Measurements from ENCODE around the gene TIGD2.
A peak's percentile ranks its signal among the peaks of the same experiment; 100 is the strongest.

Gene TIGD2

DNA sequence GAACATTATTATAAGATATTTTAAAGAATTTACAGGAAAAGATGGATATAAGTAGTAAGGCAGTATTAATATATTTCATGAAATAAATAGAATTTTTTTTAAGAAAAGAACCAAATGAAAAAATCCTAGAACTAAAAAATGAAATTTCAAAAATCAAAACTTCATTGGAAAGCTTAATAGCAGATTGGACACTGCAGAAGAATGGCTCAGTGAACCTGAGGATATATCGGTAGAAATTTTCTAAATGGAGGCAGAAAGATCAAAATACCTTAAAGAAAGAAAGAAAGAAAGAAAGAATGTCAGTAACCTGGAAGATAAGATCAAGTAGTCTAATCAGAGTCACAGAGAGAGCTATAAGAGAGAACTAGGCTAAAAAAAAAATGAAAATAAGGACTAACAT is 33.0 kb upstream of the TIGD2 start:
- Histone ChIP-seq H3K36me3 (replicated peaks; ENCODE audit: low read depth, low read length) (peaks cover 51% of the 10 kb centered on the region), H3K9me3 (ENCODE audit: insufficient read depth, low read length) (peaks cover 48% of the 10 kb centered on the region), H4K20me1 (ENCODE audit: insufficient read depth, low read length) (no peaks in the 10 kb centered on the region), H2AFZ (ENCODE audit: low read depth, low read length) (no peak overlapping the region), H3K79me2 (ENCODE audit: low read length) (no peaks in the 10 kb centered on the region), H3K4me3 (ENCODE audit: low read length) (no peak overlapping the region), H3K27me3 (ENCODE audit: low read depth, low read length) (no peaks in the 10 kb centered on the region), H3K27ac (ENCODE audit: low read length) (peak overlapping the region; percentile 81), H3K9ac (ENCODE audit: low read length) (no peak overlapping the region), H3K4me1 (ENCODE audit: low read length) (peaks cover 46% of the 10 kb centered on the region), H3K4me2 (ENCODE audit: low read length) (no peak overlapping the region)
- no peak for TF ChIP-seq EZH2phosphoT487 (IDR thresholded peaks at IDR 0.05; ENCODE audit: low read depth)
- TF ChIP-seq, protein P1, sequence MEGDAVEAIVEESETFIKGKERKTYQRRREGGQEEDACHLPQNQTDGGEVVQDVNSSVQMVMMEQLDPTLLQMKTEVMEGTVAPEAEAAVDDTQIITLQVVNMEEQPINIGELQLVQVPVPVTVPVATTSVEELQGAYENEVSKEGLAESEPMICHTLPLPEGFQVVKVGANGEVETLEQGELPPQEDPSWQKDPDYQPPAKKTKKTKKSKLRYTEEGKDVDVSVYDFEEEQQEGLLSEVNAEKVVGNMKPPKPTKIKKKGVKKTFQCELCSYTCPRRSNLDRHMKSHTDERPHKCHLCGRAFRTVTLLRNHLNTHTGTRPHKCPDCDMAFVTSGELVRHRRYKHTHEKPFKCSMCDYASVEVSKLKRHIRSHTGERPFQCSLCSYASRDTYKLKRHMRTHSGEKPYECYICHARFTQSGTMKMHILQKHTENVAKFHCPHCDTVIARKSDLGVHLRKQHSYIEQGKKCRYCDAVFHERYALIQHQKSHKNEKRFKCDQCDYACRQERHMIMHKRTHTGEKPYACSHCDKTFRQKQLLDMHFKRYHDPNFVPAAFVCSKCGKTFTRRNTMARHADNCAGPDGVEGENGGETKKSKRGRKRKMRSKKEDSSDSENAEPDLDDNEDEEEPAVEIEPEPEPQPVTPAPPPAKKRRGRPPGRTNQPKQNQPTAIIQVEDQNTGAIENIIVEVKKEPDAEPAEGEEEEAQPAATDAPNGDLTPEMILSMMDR (IDR thresholded peaks at IDR 0.05; ENCODE audit: low read depth, low read length): no peak

DNA sequence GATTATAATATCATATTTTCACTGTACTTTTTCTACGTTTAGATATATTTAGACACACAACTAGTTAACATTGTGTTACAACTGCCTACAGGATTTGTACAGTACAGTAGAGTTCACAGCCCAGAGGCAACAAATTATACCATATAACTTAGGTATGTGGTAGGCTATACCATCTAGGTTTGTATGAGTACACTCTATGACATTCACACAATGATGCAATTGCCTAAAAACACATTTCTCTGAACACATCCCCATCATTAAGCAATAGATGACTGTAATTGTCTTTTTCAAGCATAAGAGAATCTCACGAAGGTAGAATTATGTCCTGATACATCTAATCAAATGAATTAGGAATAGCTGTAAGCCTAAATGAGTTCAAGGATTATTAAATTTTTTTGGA is 12.3 kb upstream of the TIGD2 start:
- Histone ChIP-seq H3K27ac (ENCODE audit: low read length) (no peak overlapping the region), H3K9me3 (ENCODE audit: insufficient read depth, low read length) (peaks cover 3% of the 10 kb centered on the region), H2AFZ (ENCODE audit: low read depth, low read length) (no peak overlapping the region), H3K9ac (ENCODE audit: low read length) (no peak overlapping the region), H3K4me3 (ENCODE audit: low read length) (no peak overlapping the region), H4K20me1 (ENCODE audit: insufficient read depth, low read length) (no peaks in the 10 kb centered on the region), H3K27me3 (ENCODE audit: low read depth, low read length) (no peaks in the 10 kb centered on the region), H3K36me3 (replicated peaks; ENCODE audit: low read depth, low read length) (peaks cover 11% of the 10 kb centered on the region), H3K4me1 (ENCODE audit: low read length) (peaks cover 29% of the 10 kb centered on the region), H3K4me2 (ENCODE audit: low read length) (no peak overlapping the region), H3K79me2 (ENCODE audit: low read length) (no peaks in the 10 kb centered on the region)
- no peak for TF ChIP-seq EZH2phosphoT487 (IDR thresholded peaks at IDR 0.05; ENCODE audit: low read depth)
- TF ChIP-seq, protein P1 (IDR thresholded peaks at IDR 0.05; ENCODE audit: low read depth, low read length): no peak

DNA sequence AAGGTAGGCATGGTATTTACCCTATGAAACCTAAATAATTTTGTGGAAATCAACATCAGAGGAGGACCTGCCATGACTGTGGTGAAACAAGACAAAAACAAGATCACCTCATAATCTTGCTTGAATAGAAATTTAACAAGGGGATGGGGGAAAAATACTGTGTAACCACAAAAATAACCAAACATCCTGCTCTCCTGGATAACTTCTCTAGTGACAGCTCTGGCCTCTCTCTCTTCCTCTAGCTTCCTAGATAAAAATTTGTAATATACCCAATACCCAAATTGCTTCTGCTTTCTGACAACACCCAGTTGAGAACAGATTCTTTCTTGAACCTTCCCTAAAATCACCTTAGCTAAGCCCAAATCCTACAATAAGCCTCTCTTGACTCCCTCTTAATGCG is 11.9 kb upstream of the TIGD2 start:
- Histone ChIP-seq H3K4me1 (ENCODE audit: low read length) (peaks cover 29% of the 10 kb centered on the region), H3K27ac (ENCODE audit: low read length) (peak overlapping the region; percentile 96; the same call in 1 of the 2 replicates), H4K20me1 (ENCODE audit: insufficient read depth, low read length) (no peaks in the 10 kb centered on the region), H3K79me2 (ENCODE audit: low read length) (no peaks in the 10 kb centered on the region), H3K9ac (ENCODE audit: low read length) (no peak overlapping the region), H3K4me2 (ENCODE audit: low read length) (no peak overlapping the region), H3K9me3 (ENCODE audit: insufficient read depth, low read length) (peaks cover 3% of the 10 kb centered on the region), H3K36me3 (replicated peaks; ENCODE audit: low read depth, low read length) (peaks cover 11% of the 10 kb centered on the region), H2AFZ (ENCODE audit: low read depth, low read length) (no peak overlapping the region), H3K4me3 (ENCODE audit: low read length) (no peak overlapping the region), H3K27me3 (ENCODE audit: low read depth, low read length) (no peaks in the 10 kb centered on the region)
- no peak for TF ChIP-seq EZH2phosphoT487 (IDR thresholded peaks at IDR 0.05; ENCODE audit: low read depth)
- TF ChIP-seq, protein P1 (IDR thresholded peaks at IDR 0.05; ENCODE audit: low read depth, low read length): no peak

DNA sequence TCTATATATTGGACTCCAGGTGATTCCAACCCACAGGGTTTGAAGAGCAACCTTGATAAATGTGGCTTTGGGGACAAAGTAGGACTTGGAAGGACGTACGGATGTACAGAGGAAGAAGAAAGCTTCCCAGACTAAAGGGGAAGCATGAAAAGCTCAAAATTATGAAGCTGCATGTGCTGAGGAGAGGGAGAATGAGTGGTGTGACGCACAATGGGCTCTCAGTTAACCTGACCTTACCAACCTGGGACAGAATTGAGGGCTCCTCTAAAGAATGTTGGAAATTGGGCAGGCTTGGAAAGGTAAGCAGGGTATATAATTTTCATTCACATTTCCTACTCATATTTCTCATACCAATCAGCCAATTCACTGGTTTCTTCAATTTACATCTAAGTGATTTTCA is 10.5 kb upstream of the TIGD2 start:
- Histone ChIP-seq H4K20me1 (ENCODE audit: insufficient read depth, low read length) (no peaks in the 10 kb centered on the region), H3K27me3 (ENCODE audit: low read depth, low read length) (no peaks in the 10 kb centered on the region), H3K36me3 (replicated peaks; ENCODE audit: low read depth, low read length) (peaks cover 11% of the 10 kb centered on the region), H3K9me3 (ENCODE audit: insufficient read depth, low read length) (peaks cover 3% of the 10 kb centered on the region), H2AFZ (ENCODE audit: low read depth, low read length) (peak overlapping the region; percentile 74), H3K9ac (ENCODE audit: low read length) (peak overlapping the region; percentile 49), H3K79me2 (ENCODE audit: low read length) (no peaks in the 10 kb centered on the region), H3K27ac (ENCODE audit: low read length) (peak overlapping the region; percentile 96), H3K4me1 (ENCODE audit: low read length) (peaks cover 29% of the 10 kb centered on the region), H3K4me3 (ENCODE audit: low read length) (peak overlapping the region; percentile 57), H3K4me2 (ENCODE audit: low read length) (peak overlapping the region; percentile 72)
- TF ChIP-seq EZH2phosphoT487 (IDR thresholded peaks at IDR 0.05; ENCODE audit: low read depth): no peak
- TF ChIP-seq, protein P1 (IDR thresholded peaks at IDR 0.05; ENCODE audit: low read depth, low read length): no peak

Measured in OCI-LY3 (cell line).